Uterus (tissue), 4 donors: ENCODE measurements around the gene PHB1. TPM values are rescaled to one million over a fixed set of nuclear protein-coding genes. Genes with fewer than 3 reads are reported as not detected.

Experiments used
- DNase-seq, 2 donors: peaks; one replicate each; pipeline ENCODE4 v3.0.0-alpha.2; 2019 to 2020
- H3K27ac ChIP-seq, 2 donors: fragments of 200-600 bp; sonication (generic); 1 replicate in 1 of 2; 2 replicates in 1 of 2; pipeline ENCODE4 v1.5.1; 2016 to 2018
- H3K27me3 ChIP-seq, 2 donors: fragments of 200-600 bp; sonication (generic); one replicate each; pipeline ENCODE4 v1.5.1; 2018 to 2019; ENCODE audit warnings: control low read depth in 1 of 2
- H3K36me3 ChIP-seq, 2 donors: fragments of 200-600 bp; sonication (generic); one replicate each; pipeline ENCODE4 v1.5.1; 2019; ENCODE audit warnings: control low read depth in 1 of 2
- H3K4me1 ChIP-seq, 2 donors: fragments of 200-600 bp; sonication (generic); one replicate each; pipeline ENCODE4 v1.5.1; 2018 to 2019; ENCODE audit warnings: control low read depth in 1 of 2
- H3K4me3 ChIP-seq, 2 donors: fragments of 200-600 bp; sonication (generic); 1 replicate in 1 of 2; 2 replicates in 1 of 2; pipeline ENCODE4 v1.5.1; 2018 to 2019; ENCODE audit warnings: mild to moderate bottlenecking in 1 of 2
- H3K9me3 ChIP-seq, 2 donors: fragments of 200-600 bp; sonication (generic); one replicate each; pipeline ENCODE4 v1.5.1; 2019; ENCODE audit warnings: control low read depth in 1 of 2
- CTCF ChIP-seq, 4 experiments: fragments of 200-600 bp in 2 of 4; fragments of 450-650 bp in 2 of 4; sonication (generic) in 2 of 4; IDR thresholded peaks; one replicate each; pipeline ENCODE4 v1.5.1; 2016 to 2019; ENCODE audit warnings: antibody characterized with exemption in 4 of 4, mild to moderate bottlenecking in 2 of 4, moderate library complexity in 1 of 4
- POLR2A ChIP-seq, 2 donors: fragments of 450-650 bp; IDR thresholded peaks; one replicate each; pipeline ENCODE4 v1.6.1; 2016; ENCODE audit warnings: antibody characterized with exemption in 2 of 2, mild to moderate bottlenecking in 1 of 2, moderate library complexity in 1 of 2
- intact Hi-C: fragments of 100-400 bp; cut with DNase I; formaldehyde crosslinking; loops from one replicate; pipeline ENCODE4 v1.15.1; 2023; ENCODE audit warnings: low total_unique reads
- total RNA-seq, 4 donors: library from RNA; depleted of rRNA in 3 of 4; stranded (reverse); fragments of >200 nt in 3 of 4; gene quantifications; one replicate each; pipeline versions ENCODE4 v1.1.0 to v1.2.4, GENCODE V29; 2014 to 2023
- donor health status: DM: yes; HTN: yes; CAD: no.

Gene PHB1
- total RNA-seq, 4 donors from 2014 or later, result 63.5 to 98.4 (median 79.6) TPM

DNA sequence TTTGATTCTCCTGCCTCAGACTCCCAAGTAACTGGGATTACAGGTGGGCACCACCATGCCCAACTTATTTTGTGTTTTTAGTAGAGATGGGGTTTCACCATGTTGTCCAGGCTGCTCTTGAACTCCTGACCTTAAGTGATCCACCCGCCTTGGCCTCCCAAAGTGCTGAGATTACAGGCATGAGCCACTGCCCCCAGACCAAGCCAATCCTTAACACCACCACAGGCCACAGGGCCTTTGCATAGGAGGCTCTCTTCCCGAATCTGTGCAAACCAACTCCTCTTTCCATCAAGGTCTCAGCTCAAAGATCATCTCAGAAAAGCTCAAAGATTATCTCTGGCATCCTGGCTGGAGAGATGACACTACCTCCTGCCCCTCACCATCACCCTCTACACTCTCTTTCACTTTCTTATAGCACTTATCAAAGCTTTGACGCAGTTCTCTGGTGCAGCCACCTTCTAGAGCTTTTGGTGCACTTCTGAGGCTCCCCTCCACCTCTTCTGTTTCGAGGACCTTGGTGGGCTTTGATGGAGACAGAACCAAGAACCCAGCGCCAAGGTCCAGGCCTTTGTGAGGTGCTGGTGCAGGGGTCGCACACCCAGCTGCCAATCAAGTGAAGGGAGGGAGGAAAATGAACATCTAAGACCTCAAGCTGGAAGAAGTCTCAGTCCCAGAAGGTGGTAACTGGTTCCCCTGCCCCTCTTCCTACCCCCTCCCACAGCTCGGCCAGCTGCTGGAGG is 23.2 kb upstream of the PHB1 start:
- Histone ChIP-seq H3K36me3 (no peaks in the 10 kb centered on the region), H3K4me3 (no peak overlapping the region), H3K4me1 (no peaks in the 10 kb centered on the region), H3K27me3 (peaks cover 0 to 9% of the 10 kb centered on the region in 2 donors), H3K9me3 (no peaks in the 10 kb centered on the region), H3K27ac (no peak overlapping the region)
- intact Hi-C loops, result no loop called here
- TF ChIP-seq POLR2A (IDR thresholded peaks at IDR 0.05) (no peak), CTCF (IDR thresholded peaks at IDR 0.05) (no peak)
- no peak for DNase-seq

DNA sequence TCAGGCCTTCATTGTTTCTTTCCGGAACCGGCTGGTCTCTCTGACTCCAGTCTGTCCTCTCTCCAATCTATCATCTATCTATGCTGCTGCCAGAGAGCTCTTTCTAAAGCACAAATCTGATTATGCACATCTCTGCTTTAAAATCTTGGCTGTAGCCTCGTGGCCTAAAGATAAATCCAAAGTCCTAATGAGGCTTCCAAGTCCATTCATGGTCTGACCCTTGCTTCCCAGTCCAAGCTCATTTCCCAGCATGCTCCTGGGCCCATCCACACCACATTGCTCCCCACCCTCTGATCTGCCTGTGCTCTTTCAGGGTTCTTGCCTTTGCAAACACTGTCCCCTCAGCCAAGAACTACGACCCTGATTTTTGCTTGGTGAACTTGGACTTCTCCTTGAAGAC is 21.5 kb upstream of the PHB1 start:
- no peaks in the 10 kb centered on the region for H3K9me3 ChIP-seq
- intact Hi-C loops, result no loop called here
- TF ChIP-seq CTCF (IDR thresholded peaks at IDR 0.05) (no peak), POLR2A (IDR thresholded peaks at IDR 0.05) (no peak)
- H3K4me3 ChIP-seq, result no peak overlapping the region
- no peak overlapping the region for H3K27ac ChIP-seq
- H3K36me3 ChIP-seq, result no peaks in the 10 kb centered on the region
- peaks cover 0 to 9% of the 10 kb centered on the region in 2 donors for H3K27me3 ChIP-seq
- H3K4me1 ChIP-seq, result no peaks in the 10 kb centered on the region
- no peak for DNase-seq

GRCh38 chr17:49435671-49436029 is 21.0 kb upstream of the PHB1 start:
- Histone ChIP-seq H3K36me3 (no peaks in the 10 kb centered on the region), H3K4me1 (no peaks in the 10 kb centered on the region), H3K4me3 (no peak overlapping the region), H3K27ac (no peak overlapping the region), H3K9me3 (no peaks in the 10 kb centered on the region), H3K27me3 (peaks cover 0 to 9% of the 10 kb centered on the region in 2 donors)
- TF ChIP-seq CTCF (IDR thresholded peaks at IDR 0.05) (no peak), POLR2A (IDR thresholded peaks at IDR 0.05) (no peak)
- intact Hi-C loops, result no loop called here
- DNase-seq, result no peak

GRCh38 chr17:49434821-49435670 is 20.4 kb upstream of the PHB1 start:
- peak; percentile 37 to 39 for DNase-seq

More at GRCh38 chr17:49434821-49435670, 20.4 kb upstream of the PHB1 start:
- H3K4me1 ChIP-seq, result no peaks in the 10 kb centered on the region
- H3K27me3 ChIP-seq, result peaks cover 0 to 8% of the 10 kb centered on the region in 2 donors
- H3K36me3 ChIP-seq, result no peaks in the 10 kb centered on the region
- peak; percentile 56 to 67 (median 59) for TF ChIP-seq CTCF (IDR thresholded peaks at IDR 0.05)
- no peak for TF ChIP-seq POLR2A (IDR thresholded peaks at IDR 0.05)
- no peak overlapping the region for H3K27ac ChIP-seq
- intact Hi-C loops, result loop anchor here (5.0 kb wide), 1 partner anchor 122 kb away; no protein-coding TSS in a partner anchor
- no peaks in the 10 kb centered on the region for H3K9me3 ChIP-seq
- no peak overlapping the region for H3K4me3 ChIP-seq
